ENCODE data around the gene ETF1.
A peak's percentile ranks its signal among the peaks of the same experiment; 100 is the strongest.

The ETF1 gene

DNA sequence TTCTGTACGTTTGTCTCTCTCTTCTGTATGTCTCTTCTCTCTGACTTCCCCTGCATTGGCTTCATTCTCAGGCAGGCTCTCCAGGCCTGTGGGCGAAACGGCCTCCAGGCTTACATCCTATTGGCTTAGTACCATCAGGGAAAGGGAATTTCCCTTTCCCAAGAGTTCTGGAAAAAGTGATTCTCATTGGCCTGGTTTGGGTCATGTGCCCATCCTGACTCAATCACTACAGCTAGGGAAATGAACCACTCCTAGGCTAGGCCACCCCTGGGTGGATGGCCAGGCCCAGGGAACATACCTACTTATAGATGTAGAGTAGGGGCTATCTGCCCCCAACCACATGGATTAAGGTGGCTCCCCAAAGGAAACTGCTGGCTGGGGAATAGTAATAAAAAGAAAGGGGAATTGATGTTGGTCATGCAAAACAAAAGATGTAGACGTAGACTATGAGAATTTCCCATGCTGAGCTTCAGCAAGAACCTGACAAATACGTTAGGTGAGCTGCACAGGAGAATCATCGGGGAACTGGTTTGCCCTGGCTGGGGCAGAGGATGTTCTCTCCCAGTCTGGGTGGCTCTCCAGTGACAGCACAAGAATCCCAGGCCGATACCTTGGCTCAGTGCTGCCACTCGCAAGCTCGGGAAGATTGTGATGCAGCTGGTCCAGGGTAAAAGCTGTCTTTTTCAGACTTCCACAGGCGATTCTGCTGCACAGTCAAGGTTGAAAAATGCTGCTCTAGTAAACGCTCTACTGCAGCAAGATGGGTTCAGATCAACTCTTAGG lies 81.5 kb downstream of the ETF1 start:
- peak; percentile 71 for DNase-seq

DNA sequence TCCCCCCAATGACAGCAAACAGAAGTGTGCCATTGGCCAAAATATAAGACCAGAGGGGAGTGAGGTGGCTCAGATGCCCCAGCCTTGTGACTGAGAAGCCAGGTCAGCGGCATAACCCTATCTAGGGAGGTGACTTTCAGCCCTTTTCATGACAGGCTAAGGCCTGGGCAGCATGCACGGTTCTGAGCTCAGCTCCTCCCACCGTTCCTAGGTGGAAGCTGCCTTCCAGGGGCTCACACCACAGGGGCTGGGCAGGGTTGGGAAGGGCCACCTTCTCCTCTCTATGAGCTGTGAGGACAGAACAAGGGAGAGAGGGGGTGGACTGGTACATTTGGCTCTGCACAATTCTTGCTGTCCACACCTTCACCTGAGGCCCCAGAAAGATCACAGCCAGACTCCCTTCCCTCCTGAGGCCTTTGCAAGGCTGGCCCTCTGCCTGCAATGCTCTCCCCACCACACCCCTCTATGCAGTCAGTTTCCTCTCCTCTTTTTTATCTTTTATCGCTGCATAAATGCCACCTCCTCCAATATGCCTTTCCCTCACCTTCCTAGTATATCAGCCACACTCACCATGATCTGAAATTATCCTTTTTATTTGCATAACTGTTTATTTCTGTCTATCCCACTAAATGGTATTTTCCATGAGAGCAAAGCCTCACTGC lies 82.9 kb downstream of the ETF1 start:
- no peak for DNase-seq

DNA sequence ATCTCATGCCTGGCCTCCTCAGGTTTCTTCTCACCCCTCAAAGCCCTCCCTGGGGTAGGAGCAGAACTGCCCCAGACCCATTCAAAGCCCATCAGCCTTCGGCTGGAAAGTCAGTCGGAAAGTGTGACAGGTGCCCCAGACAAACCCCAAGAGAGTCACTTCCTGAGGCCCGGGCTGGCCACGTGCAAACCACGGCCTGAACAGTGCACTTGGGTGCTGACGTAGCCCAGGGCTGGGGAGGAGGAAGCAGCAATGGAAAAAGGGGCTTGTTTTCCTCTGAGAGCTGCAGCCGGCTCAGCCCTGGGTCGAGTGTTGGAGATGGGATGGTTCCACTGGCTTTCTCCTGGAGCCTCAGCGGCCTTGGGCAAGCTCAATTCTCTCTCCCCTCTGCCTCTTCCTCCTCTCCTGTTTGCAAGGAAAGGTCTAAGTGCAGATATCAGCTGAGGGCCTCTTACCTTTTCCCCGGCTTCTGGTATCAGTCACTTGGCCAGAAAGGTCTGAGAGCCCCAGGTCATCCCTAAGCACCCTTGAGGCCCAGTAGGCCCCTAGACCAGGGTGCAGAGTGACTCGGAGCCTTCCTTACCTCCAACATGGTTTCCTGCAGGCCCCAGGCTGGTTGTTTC lies 83.6 kb downstream of the ETF1 start:
- DNase-seq, result no peak

DNA sequence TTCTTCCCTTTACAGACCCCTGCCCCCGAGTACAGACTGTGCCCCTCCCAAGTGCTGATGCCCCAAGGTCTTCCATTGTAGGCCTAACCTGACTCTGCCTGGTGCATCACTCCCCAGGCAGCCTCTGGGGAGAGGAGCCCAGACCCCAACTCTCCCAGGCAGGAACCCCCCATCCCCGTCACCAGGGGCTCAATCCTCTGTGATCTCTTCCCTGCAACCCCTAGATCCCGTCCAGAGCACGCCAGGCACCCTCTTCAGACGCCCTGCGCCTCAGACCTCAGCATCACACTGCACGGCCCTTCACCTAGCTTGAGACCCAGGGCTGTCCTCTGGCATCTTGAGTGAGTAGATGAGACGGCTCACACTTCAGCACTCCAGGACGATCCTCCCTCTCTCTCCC lies 84.2 kb downstream of the ETF1 start:
- no peak for DNase-seq

DNA sequence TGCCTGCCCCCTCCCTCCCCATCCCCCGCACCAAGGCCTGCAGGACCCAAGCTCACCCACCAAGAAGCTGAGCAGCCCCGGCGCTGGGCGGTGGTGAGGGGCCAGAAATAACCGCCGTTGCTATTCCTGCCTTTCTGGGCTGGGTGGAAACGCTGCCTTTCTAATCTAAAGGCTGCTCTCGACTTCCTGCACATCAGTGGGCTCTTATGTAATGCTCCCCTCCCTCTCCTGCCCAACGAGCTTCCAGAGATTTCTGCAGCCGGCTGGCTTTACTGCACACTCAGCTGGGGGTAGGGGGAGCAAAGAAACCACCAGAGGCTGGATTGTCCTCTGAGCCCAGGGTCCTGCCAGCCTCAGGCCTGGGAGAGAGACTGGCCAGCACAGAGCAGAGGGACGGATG lies 84.7 kb downstream of the ETF1 start:
- no peak for DNase-seq

DNA sequence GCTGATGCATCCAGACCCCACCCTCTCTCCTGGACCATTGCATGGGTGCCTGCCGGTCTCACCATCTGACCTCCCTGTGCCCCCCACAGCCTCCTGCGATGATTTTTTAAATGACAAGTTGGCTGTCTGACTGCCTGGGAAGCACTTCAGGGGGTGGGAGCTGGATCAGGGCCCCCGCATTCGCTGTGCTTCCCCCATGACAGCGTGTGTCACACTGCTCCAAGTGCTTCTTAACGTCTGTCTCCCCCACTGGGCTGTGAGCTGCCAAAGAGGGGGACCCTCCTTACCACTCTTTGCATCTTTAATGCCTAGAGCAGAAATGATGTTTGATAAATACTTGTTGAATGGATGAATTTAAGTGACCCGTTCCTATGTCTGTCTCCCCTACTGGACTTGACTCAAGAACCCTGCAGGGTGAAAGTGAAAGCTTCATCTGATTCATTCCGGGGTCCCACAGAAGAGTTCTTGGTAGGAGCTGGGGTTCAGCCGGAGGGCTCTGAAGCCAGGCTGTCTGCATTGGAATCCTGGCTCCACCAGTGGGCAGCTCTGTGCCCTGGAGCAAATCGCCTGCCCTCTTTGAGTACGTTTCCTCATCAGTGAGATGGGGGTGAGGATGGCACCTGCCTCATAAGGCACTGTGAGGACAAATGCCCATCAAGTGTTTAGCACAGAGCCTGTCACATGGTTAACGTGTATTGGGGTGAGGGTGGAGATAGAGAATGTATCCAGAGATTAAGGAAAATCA lies 85.3 kb downstream of the ETF1 start:
- no peak for DNase-seq

Measured in fibroblast of skin of back (primary cell).